GM03348 (cell line): ENCODE data around the gene FJX1.

ENCODE experiments used
- DNase-seq: peaks from one replicate; pipeline ENCODE4 v3.0.0; 2012; ENCODE audit warnings: low spot score

Gene FJX1

GRCh38 chr11:35606206-35606605 is 12.1 kb upstream of the FJX1 start:
- DNase-seq = no peak

- DNase-seq = no peak
Observed at GRCh38 chr11:35608502-35608901, 9.8 kb upstream of the FJX1 start.

GRCh38 chr11:35609656-35610055 is 8.6 kb upstream of the FJX1 start:
- no peak for DNase-seq

GRCh38 chr11:35610631-35611030 is 7.6 kb upstream of the FJX1 start:
- DNase-seq = no peak

GRCh38 chr11:35611741-35612140 is 6.5 kb upstream of the FJX1 start:
- no peak for DNase-seq

- DNase-seq = no peak
Observed at GRCh38 chr11:35614939-35615569, 3.2 kb upstream of the FJX1 start.

- peak; percentile 50 for DNase-seq
Observed at GRCh38 chr11:35615921-35616900, 2.0 kb upstream of the FJX1 start.

GRCh38 chr11:35617316-35617686 is 959 bp upstream of the FJX1 start:
- DNase-seq = no peak

- DNase-seq = peak; percentile 75
Observed at GRCh38 chr11:35618497-35619115, 346 bp downstream of the FJX1 start.

GRCh38 chr11:35619116-35619854 is 1.0 kb downstream of the FJX1 start:
- peak; percentile 57 for DNase-seq

- DNase-seq = no peak
Observed at GRCh38 chr11:35619855-35620640, 1.8 kb downstream of the FJX1 start.

- no peak for DNase-seq
Observed at GRCh38 chr11:35620795-35621194, 2.5 kb downstream of the FJX1 start.

GRCh38 chr11:35621620-35622019 is 3.4 kb downstream of the FJX1 start:
- DNase-seq = no peak

- DNase-seq = peak; percentile 80
Observed at GRCh38 chr11:35622070-35622469, 3.8 kb downstream of the FJX1 start.

- DNase-seq = no peak
Observed at GRCh38 chr11:35623621-35624168, 5.4 kb downstream of the FJX1 start.

GRCh38 chr11:35624316-35624715 is 6.1 kb downstream of the FJX1 start:
- no peak for DNase-seq

- no peak for DNase-seq
Observed at GRCh38 chr11:35624781-35625180, 6.5 kb downstream of the FJX1 start.

- DNase-seq = no peak
Observed at GRCh38 chr11:35626501-35626900, 8.2 kb downstream of the FJX1 start.

GRCh38 chr11:35629511-35629910 is 11.3 kb downstream of the FJX1 start:
- DNase-seq = no peak

GRCh38 chr11:35629914-35630313 is 11.7 kb downstream of the FJX1 start:
- peak; percentile 85 for DNase-seq

GRCh38 chr11:35631891-35632290 is 13.6 kb downstream of the FJX1 start:
- no peak for DNase-seq
